NCI-H460 (cell line): ENCODE data around the gene SCNN1B. TPM values are rescaled to one million over a fixed set of nuclear protein-coding genes. Genes with fewer than 3 reads are reported as not detected.
"Not testable (repeated sequence)": the region's sequence is repeated elsewhere in the genome, so short reads cannot be mapped to it uniquely, and the experiment has no call there.

ENCODE experiments used
- DNase-seq: peaks from one replicate; pipeline ENCODE4 v3.0.0-alpha.2; 2016; ENCODE audit warnings: low read depth; ENCODE audit errors: extremely low read depth
- total RNA-seq: library from RNA; depleted of rRNA; stranded (reverse); fragments of >200 nt; shearing (Covaris generic); gene quantifications from 2 replicates; pipeline ENCODE4 v1.2.3, GENCODE V29; 2014

Gene SCNN1B
- total RNA-seq, 1 experiment from 2014 or later: not detected

GRCh38 chr16:23348579-23349469 is 46.7 kb downstream of the SCNN1B start:
- DNase-seq: no peak

GRCh38 chr16:23351360-23351759 is 49.3 kb downstream of the SCNN1B start:
- DNase-seq: no peak

GRCh38 chr16:23353440-23353839 is 51.3 kb downstream of the SCNN1B start:
- no peak for DNase-seq

GRCh38 chr16:23354246-23354645 is 52.1 kb downstream of the SCNN1B start:
- no peak for DNase-seq

- no peak for DNase-seq
Observed at GRCh38 chr16:23355106-23355670, 53.1 kb downstream of the SCNN1B start.

GRCh38 chr16:23356941-23357340 is 54.8 kb downstream of the SCNN1B start:
- no peak for DNase-seq

- DNase-seq: no peak
Observed at GRCh38 chr16:23357761-23358290, 55.7 kb downstream of the SCNN1B start.

- no peak for DNase-seq
Observed at GRCh38 chr16:23359092-23359760, 57.1 kb downstream of the SCNN1B start.

GRCh38 chr16:23362460-23363317 is 60.6 kb downstream of the SCNN1B start:
- DNase-seq: no peak

GRCh38 chr16:23365602-23366240 is 63.6 kb downstream of the SCNN1B start:
- no peak for DNase-seq

GRCh38 chr16:23366341-23366740 is 64.2 kb downstream of the SCNN1B start:
- DNase-seq: not testable (repeated sequence)

GRCh38 chr16:23367564-23367963 is 65.5 kb downstream of the SCNN1B start:
- no peak for DNase-seq

- DNase-seq: no peak
Observed at GRCh38 chr16:23367988-23368387, 65.9 kb downstream of the SCNN1B start.

- DNase-seq: no peak
Observed at GRCh38 chr16:23368469-23368868, 66.4 kb downstream of the SCNN1B start.

GRCh38 chr16:23369416-23369815 is 67.3 kb downstream of the SCNN1B start:
- no peak for DNase-seq

- no peak for DNase-seq
Observed at GRCh38 chr16:23371368-23371767, 69.3 kb downstream of the SCNN1B start.

GRCh38 chr16:23373436-23374219 is 71.5 kb downstream of the SCNN1B start:
- no peak for DNase-seq

GRCh38 chr16:23374721-23375510 is 72.8 kb downstream of the SCNN1B start:
- DNase-seq: no peak
